Panc1 (cell line): ENCODE data around the gene SIRPA. TPM values are rescaled to one million over a fixed set of nuclear protein-coding genes. Genes with fewer than 3 reads are reported as not detected.

ENCODE experiments used
- ATAC-seq: fragments of 200-7000 bp; cut with Tn5 transposase; 2 replicates; pipeline ENCODE4 v1.9.1; 2020; ENCODE audit warnings: mild to moderate bottlenecking, moderate library complexity
- BruUV-seq: library from RNA; stranded (reverse); fragments of 400-500 nt; replicated peaks from 2 replicates; lab custom pipeline; 2021; lab: Mats Ljungman, UMichigan
- CTCF ChIA-PET: fragments of 300-600 bp; sonication (Branson Sonifier 250); formaldehyde crosslinking; loops from one replicate; lab custom pipeline; 2022; ENCODE audit warnings: antibody characterized with exemption; lab: Charles Lee
- POLR2A ChIA-PET: fragments of 300-600 bp; sonication (Branson Sonifier 250); formaldehyde crosslinking; loops from one replicate; lab custom pipeline; 2022; ENCODE audit warnings: antibody characterized with exemption; lab: Charles Lee
- DNase-seq: peaks from one replicate; pipeline ENCODE4 v3.0.0-alpha.2; 2010; ENCODE audit warnings: low read depth, low spot score
- H3K27ac ChIP-seq: 2 replicates; pipeline ENCODE4 v1.5.1; 2011; ENCODE audit warnings: mild to moderate bottlenecking, low read length, inconsistent platforms
- H3K27me3 ChIP-seq: fragments of 200-500 bp; sonication (Bioruptor generic); 2 replicates; pipeline ENCODE4 v1.6.0; 2014; ENCODE audit warnings: low read length, inconsistent platforms; ENCODE audit not compliant: control insufficient read depth, insufficient read depth
- H3K36me3 ChIP-seq: fragments of 200-500 bp; sonication (Bioruptor generic); 2 replicates; pipeline ENCODE4 v1.5.1; 2014; ENCODE audit warnings: inconsistent platforms, mild to moderate bottlenecking, low read length, moderate library complexity; ENCODE audit not compliant: control insufficient read depth, insufficient read depth
- H3K4me1 ChIP-seq: 2 replicates; pipeline ENCODE4 v1.5.1; 2011; ENCODE audit warnings: inconsistent platforms, mild to moderate bottlenecking, low read length, moderate library complexity; ENCODE audit not compliant: control insufficient read depth, insufficient read depth
- H3K4me3 ChIP-seq, 2 experiments: 2 replicates each; pipeline ENCODE4 v1.5.1; 2011 to 2012; ENCODE audit warnings: low read depth in 2 of 2, low read length in 2 of 2, mild to moderate bottlenecking in 2 of 2, inconsistent platforms in 1 of 2, moderate library complexity in 1 of 2
- H3K9me3 ChIP-seq: fragments of 200-500 bp; sonication (Bioruptor generic); 2 replicates; pipeline ENCODE4 v1.5.1; 2014; ENCODE audit warnings: low read depth, mild to moderate bottlenecking, inconsistent platforms, low read length, moderate library complexity; ENCODE audit not compliant: control insufficient read depth, insufficient read depth
- POLR2AphosphoS5 ChIP-seq: IDR thresholded peaks from 2 replicates; pipeline ENCODE4 v1.6.1; 2012; ENCODE audit warnings: mild to moderate bottlenecking, low read depth, low read length, moderate library complexity
- SIN3A ChIP-seq: IDR thresholded peaks from 2 replicates; pipeline ENCODE4 v1.6.1; 2012; ENCODE audit warnings: low read depth, mild to moderate bottlenecking, low read length, moderate library complexity, borderline replicate concordance; ENCODE audit not compliant: insufficient read depth
- TCF7L2 ChIP-seq: IDR thresholded peaks from 2 replicates; pipeline ENCODE4 v1.6.1; 2011; ENCODE audit warnings: mild to moderate bottlenecking, low read depth, low read length, inconsistent platforms
- in situ Hi-C: cut with HindIII; loops from 2 replicates; pipeline ENCODE4 v1.10.0; 2016; ENCODE audit warnings: low sequenced_read_pairs, low pct_unique_long_range_greater_than_20kb
- intact Hi-C: fragments of 100-400 bp; cut with micrococcal nuclease; formaldehyde crosslinking; loops from one replicate; pipeline ENCODE4 v1.10.0; 2022; ENCODE audit not compliant: unreplicated experiment
- total RNA-seq: library from RNA; stranded (reverse); gene quantifications from one replicate; pipeline ENCODE4 v1.2.1, GENCODE V29; 2021; ENCODE audit not compliant: unreplicated experiment
- TF ChIP-seq, protein P1 (sequence below): fragments of 450-650 bp; IDR thresholded peaks from 2 replicates; pipeline ENCODE4 v1.5.1; 2017; ENCODE audit warnings: mild to moderate bottlenecking
- TF ChIP-seq, protein P2 (sequence below), 2 experiments: IDR thresholded peaks; 2 replicates each; pipeline ENCODE4 v1.6.1; 2011 to 2012; ENCODE audit warnings: low read depth in 2 of 2, control low read depth in 1 of 2, low read length in 1 of 2, mild to moderate bottlenecking in 1 of 2, moderate library complexity in 1 of 2; ENCODE audit not compliant: insufficient read depth in 1 of 2

The SIRPA gene
- total RNA-seq, 1 experiment from 2014 or later, result 2.4 TPM

DNA sequence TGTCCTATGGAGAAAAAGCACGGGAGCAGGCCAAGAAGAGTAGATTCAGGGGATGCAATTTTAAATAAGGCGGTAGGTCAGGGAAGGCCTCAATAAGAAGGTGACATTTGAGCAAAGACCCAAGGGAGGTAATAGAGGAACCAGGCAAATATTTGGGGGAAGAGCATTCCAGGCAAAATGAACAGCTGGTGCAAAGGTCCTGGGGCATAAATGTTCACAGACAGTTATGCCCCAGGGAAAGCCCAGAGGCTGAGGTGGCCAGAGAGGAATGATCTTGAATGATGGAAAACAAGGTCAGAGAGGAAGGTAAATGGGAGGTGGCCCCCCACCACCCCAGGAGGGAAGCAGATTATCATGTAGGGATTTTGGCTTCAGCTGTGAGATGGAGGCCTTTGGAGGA, 47.4 kb upstream of the SIRPA start:
- ATAC-seq (no peak), DNase-seq (no peak)
- Histone ChIP-seq H3K27ac (no peak overlapping the region), H3K4me1 (no peaks in the 10 kb centered on the region), H3K36me3 (no peaks in the 10 kb centered on the region), H3K9me3 (no peaks in the 10 kb centered on the region), H3K27me3 (peaks cover 3% of the 10 kb centered on the region; the same call in 1 of the 2 replicates), H3K4me3 (no peak overlapping the region)
- TF ChIP-seq TCF7L2, result no peak
- TF ChIP-seq, protein P1, sequence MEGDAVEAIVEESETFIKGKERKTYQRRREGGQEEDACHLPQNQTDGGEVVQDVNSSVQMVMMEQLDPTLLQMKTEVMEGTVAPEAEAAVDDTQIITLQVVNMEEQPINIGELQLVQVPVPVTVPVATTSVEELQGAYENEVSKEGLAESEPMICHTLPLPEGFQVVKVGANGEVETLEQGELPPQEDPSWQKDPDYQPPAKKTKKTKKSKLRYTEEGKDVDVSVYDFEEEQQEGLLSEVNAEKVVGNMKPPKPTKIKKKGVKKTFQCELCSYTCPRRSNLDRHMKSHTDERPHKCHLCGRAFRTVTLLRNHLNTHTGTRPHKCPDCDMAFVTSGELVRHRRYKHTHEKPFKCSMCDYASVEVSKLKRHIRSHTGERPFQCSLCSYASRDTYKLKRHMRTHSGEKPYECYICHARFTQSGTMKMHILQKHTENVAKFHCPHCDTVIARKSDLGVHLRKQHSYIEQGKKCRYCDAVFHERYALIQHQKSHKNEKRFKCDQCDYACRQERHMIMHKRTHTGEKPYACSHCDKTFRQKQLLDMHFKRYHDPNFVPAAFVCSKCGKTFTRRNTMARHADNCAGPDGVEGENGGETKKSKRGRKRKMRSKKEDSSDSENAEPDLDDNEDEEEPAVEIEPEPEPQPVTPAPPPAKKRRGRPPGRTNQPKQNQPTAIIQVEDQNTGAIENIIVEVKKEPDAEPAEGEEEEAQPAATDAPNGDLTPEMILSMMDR, result no peak
- TF ChIP-seq, protein P2, sequence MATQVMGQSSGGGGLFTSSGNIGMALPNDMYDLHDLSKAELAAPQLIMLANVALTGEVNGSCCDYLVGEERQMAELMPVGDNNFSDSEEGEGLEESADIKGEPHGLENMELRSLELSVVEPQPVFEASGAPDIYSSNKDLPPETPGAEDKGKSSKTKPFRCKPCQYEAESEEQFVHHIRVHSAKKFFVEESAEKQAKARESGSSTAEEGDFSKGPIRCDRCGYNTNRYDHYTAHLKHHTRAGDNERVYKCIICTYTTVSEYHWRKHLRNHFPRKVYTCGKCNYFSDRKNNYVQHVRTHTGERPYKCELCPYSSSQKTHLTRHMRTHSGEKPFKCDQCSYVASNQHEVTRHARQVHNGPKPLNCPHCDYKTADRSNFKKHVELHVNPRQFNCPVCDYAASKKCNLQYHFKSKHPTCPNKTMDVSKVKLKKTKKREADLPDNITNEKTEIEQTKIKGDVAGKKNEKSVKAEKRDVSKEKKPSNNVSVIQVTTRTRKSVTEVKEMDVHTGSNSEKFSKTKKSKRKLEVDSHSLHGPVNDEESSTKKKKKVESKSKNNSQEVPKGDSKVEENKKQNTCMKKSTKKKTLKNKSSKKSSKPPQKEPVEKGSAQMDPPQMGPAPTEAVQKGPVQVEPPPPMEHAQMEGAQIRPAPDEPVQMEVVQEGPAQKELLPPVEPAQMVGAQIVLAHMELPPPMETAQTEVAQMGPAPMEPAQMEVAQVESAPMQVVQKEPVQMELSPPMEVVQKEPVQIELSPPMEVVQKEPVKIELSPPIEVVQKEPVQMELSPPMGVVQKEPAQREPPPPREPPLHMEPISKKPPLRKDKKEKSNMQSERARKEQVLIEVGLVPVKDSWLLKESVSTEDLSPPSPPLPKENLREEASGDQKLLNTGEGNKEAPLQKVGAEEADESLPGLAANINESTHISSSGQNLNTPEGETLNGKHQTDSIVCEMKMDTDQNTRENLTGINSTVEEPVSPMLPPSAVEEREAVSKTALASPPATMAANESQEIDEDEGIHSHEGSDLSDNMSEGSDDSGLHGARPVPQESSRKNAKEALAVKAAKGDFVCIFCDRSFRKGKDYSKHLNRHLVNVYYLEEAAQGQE (IDR thresholded peaks at IDR 0.05; ENCODE audit: insufficient read depth in 1 of 2, low read depth in 2 of 2, low read length in 1 of 2), result no peak
- no peak for TF ChIP-seq SIN3A
- no peak for TF ChIP-seq POLR2AphosphoS5
- intact Hi-C loops, result no loop called here
- ChIA-PET POLR2A (no interaction called here), CTCF (no interaction called here)
- BruUV-seq, result no TSS peak
- in situ Hi-C loops, result no loop called here

DNA sequence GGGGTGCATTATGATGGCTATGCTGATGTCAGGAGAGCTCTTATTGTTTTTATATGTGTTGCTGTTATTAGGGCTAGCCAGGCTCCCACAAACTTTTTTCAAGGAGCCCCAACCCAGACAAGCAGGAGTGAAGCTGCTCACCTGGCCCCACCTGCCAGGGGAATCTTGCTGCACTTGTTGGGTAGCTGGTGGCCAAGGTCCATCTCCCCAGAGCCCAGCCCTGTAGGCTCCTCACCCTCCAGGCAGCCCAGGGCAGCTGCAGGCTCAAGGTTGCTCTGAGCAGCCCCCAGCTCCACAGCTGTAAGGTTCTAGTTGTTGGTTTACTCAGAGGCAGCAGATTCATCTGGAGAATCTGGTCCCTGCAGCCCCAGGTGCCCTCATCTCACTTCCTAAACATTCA, 46.8 kb upstream of the SIRPA start:
- no peak for ATAC-seq
- ChIA-PET POLR2A (no interaction called here), CTCF (no interaction called here)
- Histone ChIP-seq H3K4me3 (no peak overlapping the region), H3K4me1 (no peaks in the 10 kb centered on the region), H3K27ac (no peak overlapping the region), H3K27me3 (peaks cover 3% of the 10 kb centered on the region; the same call in 1 of the 2 replicates), H3K36me3 (no peaks in the 10 kb centered on the region), H3K9me3 (no peaks in the 10 kb centered on the region)
- in situ Hi-C loops, result no loop called here
- TF ChIP-seq POLR2AphosphoS5, result no peak
- TF ChIP-seq, protein P1, result no peak
- no peak for TF ChIP-seq SIN3A
- TF ChIP-seq, protein P2 (IDR thresholded peaks at IDR 0.05; ENCODE audit: insufficient read depth in 1 of 2, low read depth in 2 of 2, low read length in 1 of 2), result no peak
- no peak for TF ChIP-seq TCF7L2
- no TSS peak for BruUV-seq
- no peak for DNase-seq
- intact Hi-C loops, result no loop called here
